HEK293 (cell line): ENCODE measurements around the gene P2RY13.

Source experiments
- CTCF ChIP-seq: fragments of 450-650 bp; formaldehyde crosslinking; IDR thresholded peaks from 2 replicates; pipeline ENCODE4 v1.5.1; 2016; ENCODE audit warnings: missing biosample characterization, missing genetic modification characterization
- ELK4 ChIP-seq: IDR thresholded peaks from 2 replicates; pipeline ENCODE4 v1.6.1; 2011; ENCODE audit warnings: mild to moderate bottlenecking, low read depth, low read length, borderline replicate concordance
- KLF7 ChIP-seq: fragments of 450-650 bp; formaldehyde crosslinking; IDR thresholded peaks from 2 replicates; pipeline ENCODE4 v1.5.1; 2016; ENCODE audit warnings: missing biosample characterization, missing genetic modification characterization, borderline replicate concordance
- REST ChIP-seq: fragments of 450-650 bp; formaldehyde crosslinking; IDR thresholded peaks from 2 replicates; pipeline ENCODE4 v1.5.1; 2016; ENCODE audit warnings: missing biosample characterization, missing genetic modification characterization
- TCF7L2 ChIP-seq: IDR thresholded peaks from 2 replicates; pipeline ENCODE4 v1.6.1; 2011; ENCODE audit warnings: low read depth, mild to moderate bottlenecking, inconsistent platforms, low read length, moderate library complexity, borderline replicate concordance
- ZBTB20 ChIP-seq: fragments of 450-650 bp; formaldehyde crosslinking; IDR thresholded peaks from 2 replicates; pipeline ENCODE4 v1.5.1; 2016; ENCODE audit warnings: missing biosample characterization, missing genetic modification characterization
- ZBTB21 ChIP-seq: fragments of 450-650 bp; formaldehyde crosslinking; IDR thresholded peaks from 2 replicates; pipeline ENCODE4 v1.5.1; 2017; ENCODE audit warnings: missing biosample characterization, missing genetic modification characterization
- ZNF114 ChIP-seq: fragments of 450-650 bp; formaldehyde crosslinking; IDR thresholded peaks from 2 replicates; pipeline ENCODE4 v1.5.0; 2017; ENCODE audit warnings: missing biosample characterization, missing genetic modification characterization
- ZNF146 ChIP-seq: fragments of 450-650 bp; formaldehyde crosslinking; IDR thresholded peaks from 2 replicates; pipeline ENCODE4 v1.5.1; 2016; ENCODE audit warnings: missing biosample characterization, missing genetic modification characterization
- ZNF184 ChIP-seq: fragments of 450-650 bp; IDR thresholded peaks from 2 replicates; pipeline ENCODE4 v1.5.1; 2018; ENCODE audit warnings: missing biosample characterization, mild to moderate bottlenecking, missing genetic modification characterization
- ZNF37A ChIP-seq: fragments of 450-650 bp; IDR thresholded peaks from 2 replicates; pipeline ENCODE4 v1.5.1; 2018; ENCODE audit warnings: missing biosample characterization, missing genetic modification characterization
- ZNF398 ChIP-seq: fragments of 450-650 bp; formaldehyde crosslinking; IDR thresholded peaks from 2 replicates; pipeline ENCODE4 v1.5.1; 2017; ENCODE audit warnings: missing biosample characterization, missing genetic modification characterization
- ZNF404 ChIP-seq: fragments of 450-650 bp; formaldehyde crosslinking; IDR thresholded peaks from 2 replicates; pipeline ENCODE4 v1.5.1; 2017; ENCODE audit warnings: missing biosample characterization, missing genetic modification characterization
- ZNF785 ChIP-seq: fragments of 450-650 bp; formaldehyde crosslinking; IDR thresholded peaks from 2 replicates; pipeline ENCODE4 v1.5.1; 2016; ENCODE audit warnings: missing biosample characterization, missing genetic modification characterization

- TF ChIP-seq ZNF114 (tag by site-specific recombination) (no peak), ZNF398 (tag by site-specific recombination) (no peak), ELK4 (no peak), REST (tag by site-specific recombination) (no peak), ZNF184 (no peak), TCF7L2 (no peak), ZBTB21 (no peak), ZNF146 (tag by site-specific recombination) (no peak), ZNF404 (tag by site-specific recombination) (no peak), ZBTB20 (tag by site-specific recombination) (no peak), CTCF (tag by site-specific recombination) (no peak), ZNF37A (tag by site-specific recombination) (no peak), ZNF785 (tag by site-specific recombination) (no peak), KLF7 (tag by site-specific recombination) (no peak)
Measured at GRCh38 chr3:151305775-151306151, 23.6 kb downstream of the P2RY13 start.
